Mesodermal cell (in vitro differentiated cells): Measurements from ENCODE around the gene GALNT17.

ENCODE experiments used
- H3K27ac ChIP-seq: 2 replicates; pipeline ENCODE4 v1.7.0; 2013; ENCODE audit warnings: mild to moderate bottlenecking, low read depth, low read length, moderate library complexity; ENCODE audit not compliant: severe bottlenecking
- H3K36me3 ChIP-seq: 2 replicates; pipeline ENCODE4 v1.7.1; 2013; ENCODE audit warnings: mild to moderate bottlenecking, low read length, moderate library complexity; ENCODE audit not compliant: control insufficient read depth, insufficient read depth
- H3K4me1 ChIP-seq: one replicate; pipeline ENCODE4 v1.7.1; 2013; ENCODE audit warnings: mild to moderate bottlenecking, low read length; ENCODE audit not compliant: insufficient read depth, control insufficient read depth, poor library complexity, severe bottlenecking
- H3K4me3 ChIP-seq: 2 replicates; pipeline ENCODE4 v1.7.0; 2013; ENCODE audit warnings: low read length, control low read depth, mild to moderate bottlenecking; ENCODE audit not compliant: insufficient read depth, poor library complexity, severe bottlenecking; ENCODE audit errors: extremely low read depth
- H3K9me3 ChIP-seq: 2 replicates; pipeline ENCODE4 v1.7.1; 2013; ENCODE audit warnings: mild to moderate bottlenecking, low read length, moderate library complexity; ENCODE audit not compliant: control insufficient read depth
- WGBS, 2 experiments: methylation state at CpG; one replicate each; pipeline ENCODE4 v1.1.5; 2013; ENCODE audit warnings: missing lambda C conversion rate in 2 of 2; ENCODE audit not compliant: insufficient coverage in 2 of 2; 5-methylcytosine and 5-hydroxymethylcytosine counted together

The GALNT17 gene

DNA sequence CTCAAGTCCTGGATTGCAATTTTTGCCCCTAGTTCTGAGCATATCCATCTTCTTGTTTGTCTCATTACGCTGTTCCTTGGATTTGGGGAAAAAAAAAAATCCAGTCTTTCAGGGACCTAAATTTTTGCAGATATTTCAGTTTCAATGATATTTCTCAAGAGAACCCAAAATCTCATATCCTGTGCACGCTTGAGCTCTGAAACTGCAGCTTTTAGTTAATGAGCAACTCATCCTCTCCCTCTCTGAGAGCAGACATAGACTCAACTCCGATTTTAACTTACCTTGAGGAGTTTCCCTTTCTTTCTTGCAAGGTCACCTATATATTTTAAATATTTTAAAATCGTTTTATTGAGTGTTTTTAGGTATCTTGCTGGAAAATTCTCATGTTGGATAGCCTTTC, 200.3 kb downstream of the GALNT17 start:
- no peaks in the 10 kb centered on the region for H3K4me1 ChIP-seq
- no peaks in the 10 kb centered on the region for H3K9me3 ChIP-seq
- H3K4me3 ChIP-seq = no peak overlapping the region
- no peak overlapping the region for H3K27ac ChIP-seq
- WGBS, 2 experiments = 73 to 86% methylated on average over 1 of the region's 4 CpGs
- H3K36me3 ChIP-seq = no peaks in the 10 kb centered on the region

DNA sequence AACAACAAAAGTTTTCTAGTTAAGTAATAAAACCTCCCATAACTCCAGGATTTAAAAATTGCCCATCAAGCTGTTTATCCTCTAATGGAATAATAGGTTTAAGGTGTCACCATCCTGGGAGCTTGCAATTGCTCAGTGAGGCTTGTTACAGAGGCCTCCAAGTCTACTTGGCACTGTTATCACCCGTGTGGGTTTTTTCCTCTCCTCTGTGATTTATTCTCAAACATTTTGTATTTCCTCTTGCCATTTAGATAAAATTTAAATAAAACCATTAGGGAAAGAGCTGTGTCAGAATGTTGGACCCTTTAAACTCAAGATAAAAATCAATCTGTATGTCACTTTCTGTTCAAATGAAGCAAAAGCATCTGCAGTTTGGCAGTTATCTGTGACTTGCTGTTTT, 202.6 kb downstream of the GALNT17 start:
- WGBS, 2 experiments = no CpG with 5 or more reads among the region's 1 CpG

DNA sequence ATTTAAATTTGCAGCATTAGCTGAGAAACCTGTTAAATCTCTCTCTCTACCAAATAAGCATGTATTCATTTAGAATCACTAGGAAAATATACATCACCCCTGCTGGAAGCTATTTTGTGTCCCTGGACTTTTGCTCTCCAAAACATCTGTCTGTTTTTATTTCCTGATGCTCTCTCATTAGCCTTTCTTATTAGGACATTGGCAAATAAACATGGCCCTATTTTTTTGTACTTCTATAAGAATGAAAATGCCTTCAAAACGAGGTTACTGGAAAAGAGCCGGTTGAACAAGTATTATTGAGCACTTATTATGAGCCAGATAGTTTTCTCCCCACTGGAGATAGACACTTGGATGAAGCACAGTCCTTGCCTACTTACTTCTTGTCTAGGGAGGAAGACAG, 206.9 kb downstream of the GALNT17 start:
- WGBS, 2 experiments = 80 to 93% methylated on average over 1 to 2 of the region's 2 CpGs
- Histone ChIP-seq H3K4me3 (no peak overlapping the region), H3K27ac (no peak overlapping the region), H3K36me3 (no peaks in the 10 kb centered on the region), H3K9me3 (peaks cover 9% of the 10 kb centered on the region), H3K4me1 (no peaks in the 10 kb centered on the region)

More for the DNA sequence above, 202.6 kb downstream of the GALNT17 start:
- Histone ChIP-seq H3K36me3 (no peaks in the 10 kb centered on the region), H3K27ac (no peak overlapping the region), H3K4me3 (no peak overlapping the region), H3K9me3 (no peaks in the 10 kb centered on the region), H3K4me1 (no peaks in the 10 kb centered on the region)

DNA sequence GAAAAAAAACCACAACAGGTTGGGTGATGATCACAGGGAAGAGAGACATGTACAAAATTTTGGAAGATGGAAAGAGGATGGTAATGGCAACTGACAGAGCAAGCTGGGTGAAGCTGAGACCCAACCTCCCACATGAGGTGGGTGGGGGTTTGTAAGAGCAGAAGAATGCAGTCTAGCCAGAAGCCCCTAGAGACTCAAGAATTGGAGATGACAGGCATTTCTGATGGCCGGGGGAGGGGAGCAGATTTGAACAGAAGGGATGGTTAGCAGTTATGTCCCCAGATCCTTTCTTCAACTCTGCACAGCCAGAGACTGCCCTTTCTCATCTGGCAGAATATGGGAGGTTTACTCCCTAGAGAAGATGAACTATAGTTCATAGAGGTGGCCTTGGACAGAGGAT, 208.0 kb downstream of the GALNT17 start:
- WGBS, 2 experiments = 75% methylated on average over 1 of the region's 1 CpG; no CpG with 5 or more reads in 1 of the 2 experiments
- Histone ChIP-seq H3K27ac (no peak overlapping the region), H3K4me1 (no peaks in the 10 kb centered on the region), H3K4me3 (no peak overlapping the region), H3K9me3 (peaks cover 9% of the 10 kb centered on the region), H3K36me3 (no peaks in the 10 kb centered on the region)

DNA sequence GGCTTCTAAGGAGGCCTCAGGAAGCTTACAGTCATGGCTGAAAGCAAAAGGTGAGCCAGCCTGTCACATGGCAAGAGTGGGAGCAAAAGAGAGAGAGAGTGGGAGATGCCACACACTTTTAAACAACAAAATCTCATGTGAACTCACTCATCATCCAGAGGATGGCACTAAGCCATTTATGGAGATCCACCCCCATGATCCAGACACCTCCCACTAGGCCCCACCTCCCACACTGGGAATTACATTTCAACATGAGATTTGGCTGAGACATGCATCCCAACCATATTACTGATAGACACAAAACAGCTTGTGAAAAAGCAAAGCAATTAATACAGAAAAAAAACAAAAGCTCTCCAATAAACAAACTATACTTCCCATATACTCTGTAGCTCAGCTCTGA, 210.3 kb downstream of the GALNT17 start:
- no peaks in the 10 kb centered on the region for H3K36me3 ChIP-seq
- no peak overlapping the region for H3K4me3 ChIP-seq
- no peak overlapping the region for H3K27ac ChIP-seq
- no peaks in the 10 kb centered on the region for H3K4me1 ChIP-seq
- peaks cover 9% of the 10 kb centered on the region for H3K9me3 ChIP-seq

DNA sequence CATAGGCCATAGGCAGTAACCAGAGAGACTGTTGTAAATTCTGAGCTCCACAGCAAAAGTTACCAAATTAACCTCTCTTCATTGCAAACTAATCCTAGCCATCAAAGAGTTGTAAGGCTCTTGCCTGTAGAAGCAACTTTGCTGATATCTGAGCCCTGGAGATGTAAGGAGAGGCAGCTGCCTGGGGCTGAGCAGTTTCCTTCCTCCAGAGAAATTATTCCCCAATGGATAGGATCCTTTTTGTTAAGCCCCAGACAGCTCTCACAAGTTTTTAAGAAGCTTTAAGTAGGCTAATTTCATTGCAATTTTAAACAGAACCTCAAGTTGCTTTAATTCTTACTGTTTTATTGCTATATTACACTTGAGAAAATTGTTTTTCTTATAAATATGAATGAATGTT, 211.1 kb downstream of the GALNT17 start:
- no peaks in the 10 kb centered on the region for H3K4me1 ChIP-seq
- H3K36me3 ChIP-seq = no peaks in the 10 kb centered on the region
- no peak overlapping the region for H3K4me3 ChIP-seq
- no peak overlapping the region for H3K27ac ChIP-seq
- H3K9me3 ChIP-seq = peaks cover 9% of the 10 kb centered on the region

DNA sequence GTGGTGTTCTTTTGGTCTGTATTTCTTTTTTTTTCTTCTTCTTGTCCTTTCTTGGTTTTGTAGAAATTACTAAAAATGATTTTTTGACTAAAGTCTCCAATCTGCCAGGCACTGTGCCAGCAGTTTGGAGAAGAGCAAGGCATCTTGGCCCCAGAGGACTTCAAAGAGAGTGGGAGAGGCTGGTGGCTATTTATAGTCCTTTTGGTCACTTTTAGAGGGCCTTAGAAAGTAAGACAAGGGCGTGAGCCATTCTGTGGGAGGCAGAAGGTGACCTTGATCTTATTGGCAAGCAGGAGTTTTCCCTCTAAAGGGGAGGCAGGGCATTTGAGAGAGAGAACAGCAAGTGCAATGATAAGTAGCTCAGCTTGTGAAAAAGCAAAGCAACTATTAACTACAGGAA, 211.9 kb downstream of the GALNT17 start:
- WGBS, 2 experiments = 71% methylated on average over 1 of the region's 1 CpG; no CpG with 5 or more reads in 1 of the 2 experiments
- H3K9me3 ChIP-seq = peaks cover 9% of the 10 kb centered on the region

GRCh38 chr7:71345117-71345884, 213.4 kb downstream of the GALNT17 start:
- H3K36me3 ChIP-seq = no peaks in the 10 kb centered on the region
- H3K9me3 ChIP-seq = peaks cover 9% of the 10 kb centered on the region
- no peaks in the 10 kb centered on the region for H3K4me1 ChIP-seq
- no peak overlapping the region for H3K27ac ChIP-seq
- 100% methylated on average over 1 to 3 of the region's 9 CpGs for WGBS, 2 experiments
- H3K4me3 ChIP-seq = no peak overlapping the region

More for the DNA sequence above, 211.9 kb downstream of the GALNT17 start:
- H3K4me3 ChIP-seq = no peak overlapping the region
- no peaks in the 10 kb centered on the region for H3K4me1 ChIP-seq
- no peaks in the 10 kb centered on the region for H3K36me3 ChIP-seq
- no peak overlapping the region for H3K27ac ChIP-seq

- no peaks in the 10 kb centered on the region for H3K4me1 ChIP-seq
- no peak overlapping the region for H3K4me3 ChIP-seq
- peaks cover 8% of the 10 kb centered on the region for H3K9me3 ChIP-seq
- no peaks in the 10 kb centered on the region for H3K36me3 ChIP-seq
- H3K27ac ChIP-seq = no peak overlapping the region
- 79 to 89% methylated on average over 10 to 11 of the region's 16 CpGs for WGBS, 2 experiments
Observed at GRCh38 chr7:71348821-71349681, 217.1 kb downstream of the GALNT17 start.

- Histone ChIP-seq H3K4me3 (no peak overlapping the region), H3K36me3 (no peaks in the 10 kb centered on the region), H3K4me1 (no peaks in the 10 kb centered on the region), H3K27ac (no peak overlapping the region), H3K9me3 (peaks cover 9% of the 10 kb centered on the region)
- WGBS, 2 experiments = 100% methylated on average over 1 of the region's 5 CpGs; no CpG with 5 or more reads in 1 of the 2 experiments
Observed at GRCh38 chr7:71349682-71350481, 217.9 kb downstream of the GALNT17 start.
